SK-N-SH (cell line): ENCODE data around the gene SRSF6. TPM values are rescaled to one million over a fixed set of nuclear protein-coding genes. Genes with fewer than 3 reads are reported as not detected.
A peak's percentile ranks its signal among the peaks of the same experiment; 100 is the strongest.

ENCODE experiments used
- CTCF ChIA-PET: fragments of 300-600, 350-600 bp; formaldehyde crosslinking; extraction: SDS; loops from one replicate; lab custom pipeline; 2021; lab: Yijun Ruan, JAX
- POLR2A ChIA-PET: fragments of 350-600 bp; sonication (Branson Sonifier 250); formaldehyde crosslinking; extraction: SDS; loops from one replicate; lab custom pipeline; 2020; ENCODE audit warnings: antibody characterized with exemption, inconsistent platforms; lab: Yijun Ruan, JAX
- DNase-seq: peaks from one replicate; pipeline ENCODE4 v3.0.0; 2012
- H2AFZ ChIP-seq: fragments of 200-600 bp; sonication (generic); 2 replicates; pipeline ENCODE4 v1.8.1; 2016; ENCODE audit warnings: antibody characterized with exemption, mild to moderate bottlenecking, low read depth
- H3F3A ChIP-seq: fragments of 200-600 bp; sonication (generic); replicated peaks from 2 replicates; pipeline ENCODE3; 2016; ENCODE audit warnings: antibody characterized with exemption, mild to moderate bottlenecking; ENCODE audit not compliant: insufficient read depth
- H3K27ac ChIP-seq, 2 experiments: fragments of 200-500 bp in 1 of 2; fragments of 200-600 bp in 1 of 2; sonication (Bioruptor generic) in 1 of 2; sonication (generic), shearing (Covaris generic) in 1 of 2; 2 replicates each; pipeline versions ENCODE4 v1.5.1 to v1.6.1; 2014 to 2016; ENCODE audit warnings: low read depth in 2 of 2, inconsistent platforms in 1 of 2, low read length in 1 of 2, mild to moderate bottlenecking in 1 of 2, mixed read lengths in 1 of 2
- H3K27me3 ChIP-seq: fragments of 200-600 bp; sonication (generic), shearing (Covaris generic); 2 replicates; pipeline ENCODE4 v1.6.1; 2016; ENCODE audit warnings: mixed run types; ENCODE audit not compliant: insufficient read depth
- H3K36me3 ChIP-seq, 2 experiments: fragments of 200-500 bp in 1 of 2; fragments of 200-600 bp in 1 of 2; sonication (Bioruptor generic) in 1 of 2; sonication (generic) in 1 of 2; replicated peaks in 1 of 2; 2 replicates each; pipeline versions ENCODE3 to v1.5.1; 2014 to 2016; ENCODE audit warnings: low read length in 1 of 2, mild to moderate bottlenecking in 1 of 2; ENCODE audit not compliant: insufficient read depth in 2 of 2, control insufficient read depth in 1 of 2
- H3K4me1 ChIP-seq, 2 experiments: fragments of 200-500 bp in 1 of 2; fragments of 200-600 bp in 1 of 2; sonication (Bioruptor generic) in 1 of 2; sonication (generic), shearing (Covaris generic) in 1 of 2; 2 replicates each; pipeline versions ENCODE4 v1.5.1 to v1.6.1; 2014 to 2016; ENCODE audit warnings: low read depth in 1 of 2, low read length in 1 of 2, mixed run types in 1 of 2; ENCODE audit not compliant: insufficient read depth in 2 of 2, control insufficient read depth in 1 of 2
- H3K4me2 ChIP-seq: fragments of 200-600 bp; sonication (generic), shearing (Covaris generic); 2 replicates; pipeline ENCODE4 v1.6.1; 2017; ENCODE audit warnings: mixed run types
- H3K4me3 ChIP-seq, 2 experiments: fragments of 200-500 bp in 1 of 2; fragments of 200-600 bp in 1 of 2; sonication (Bioruptor generic) in 1 of 2; sonication (generic), shearing (Covaris generic) in 1 of 2; 2 replicates each; pipeline versions ENCODE4 v1.5.1 to v1.8.1; 2014 to 2016; ENCODE audit warnings: low read depth in 2 of 2, inconsistent platforms in 1 of 2, low read length in 1 of 2, mild to moderate bottlenecking in 1 of 2, mixed read lengths in 1 of 2, moderate library complexity in 1 of 2
- H3K79me2 ChIP-seq: fragments of 200-600 bp; sonication (generic); 2 replicates; pipeline ENCODE4 v1.8.1; 2017; ENCODE audit warnings: mild to moderate bottlenecking; ENCODE audit not compliant: insufficient read depth
- H3K9ac ChIP-seq: fragments of 200-600 bp; sonication (generic); 2 replicates; pipeline ENCODE4 v1.6.1; 2017; ENCODE audit warnings: mixed run types
- H3K9me2 ChIP-seq: fragments of 200-600 bp; sonication (generic); 2 replicates; pipeline ENCODE4 v1.6.1; 2017; ENCODE audit warnings: mixed run types
- H3K9me3 ChIP-seq: fragments of 200-600 bp; sonication (generic); 2 replicates; pipeline ENCODE4 v1.6.1; 2017; ENCODE audit warnings: mixed run types, mild to moderate bottlenecking, moderate library complexity
- H4K20me1 ChIP-seq: fragments of 200-600 bp; sonication (generic); 2 replicates; pipeline ENCODE4 v1.6.1; 2017; ENCODE audit warnings: mild to moderate bottlenecking, mixed run types; ENCODE audit not compliant: insufficient read depth
- CHD2 ChIP-seq: fragments of 150-350 bp; IDR thresholded peaks from 2 replicates; pipeline ENCODE4 v1.6.1; 2018; ENCODE audit warnings: low read length; ENCODE audit not compliant: partially characterized antibody
- CTCF ChIP-seq: fragments of 200-600 bp; sonication (generic); IDR thresholded peaks from 2 replicates; pipeline ENCODE4 v1.6.1; 2017; ENCODE audit warnings: antibody characterized with exemption, mild to moderate bottlenecking, moderate library complexity
- ELF1 ChIP-seq: IDR thresholded peaks from 2 replicates; pipeline ENCODE4 v1.4.0; 2012
- FOXM1 ChIP-seq: IDR thresholded peaks from 2 replicates; pipeline ENCODE4 v1.4.0; 2012; ENCODE audit warnings: low read depth, mild to moderate bottlenecking
- GATA2 ChIP-seq: sonication (generic); formaldehyde crosslinking; IDR thresholded peaks from 2 replicates; pipeline ENCODE4 v1.5.0; 2020; ENCODE audit warnings: mild to moderate bottlenecking, missing genetic modification reagents
- IRF3 ChIP-seq: fragments of 150-350 bp; IDR thresholded peaks from 2 replicates; pipeline ENCODE4 v1.6.1; 2016; ENCODE audit warnings: mild to moderate bottlenecking, low read depth, low read length
- MAX ChIP-seq: IDR thresholded peaks from 2 replicates; pipeline ENCODE4 v1.4.0; 2012; ENCODE audit warnings: low read depth
- MEF2A ChIP-seq: IDR thresholded peaks from 2 replicates; pipeline ENCODE4 v1.4.0; 2012; ENCODE audit warnings: low read depth, borderline replicate concordance
- MXI1 ChIP-seq: IDR thresholded peaks from 2 replicates; pipeline ENCODE4 v1.6.1; 2012; ENCODE audit warnings: mild to moderate bottlenecking, low read depth, low read length, improper control_type of control experiment
- NFIC ChIP-seq: IDR thresholded peaks from 2 replicates; pipeline ENCODE4 v1.4.0; 2012; ENCODE audit warnings: borderline replicate concordance
- NRF1 ChIP-seq: IDR thresholded peaks from 2 replicates; pipeline ENCODE4 v1.6.1; 2012; ENCODE audit warnings: low read depth, mild to moderate bottlenecking, low read length
- POLR2AphosphoS5 ChIP-seq: IDR thresholded peaks from 2 replicates; pipeline ENCODE4 v1.6.1; 2012; ENCODE audit warnings: low read depth, low read length
- RFX5 ChIP-seq: IDR thresholded peaks from 2 replicates; pipeline ENCODE4 v1.6.1; 2012; ENCODE audit warnings: mild to moderate bottlenecking, improper control_type of control experiment, low read length
- SMC3 ChIP-seq: IDR thresholded peaks from 2 replicates; pipeline ENCODE4 v1.6.1; 2012; ENCODE audit warnings: low read depth, low read length, improper control_type of control experiment
- TEAD4 ChIP-seq: IDR thresholded peaks from 2 replicates; pipeline ENCODE4 v1.4.0; 2012; ENCODE audit warnings: mild to moderate bottlenecking, borderline replicate concordance; ENCODE audit not compliant: insufficient read depth
- WGBS: methylation state at CpG from one replicate; pipeline ENCODE4 v1.1.6; 2017; ENCODE audit warnings: low lambda C conversion rate; 5-methylcytosine and 5-hydroxymethylcytosine counted together
- polyA plus RNA-seq, 3 experiments: library from polyadenylated mRNA; depleted of rRNA; stranded (reverse); fragments of >200 nt; gene quantifications; 2 replicates each; pipeline ENCODE4 v1.2.3, GENCODE V29; 2012
- TF ChIP-seq, protein P1 (sequence below): IDR thresholded peaks from 2 replicates; pipeline ENCODE4 v1.4.0; 2012; ENCODE audit warnings: low read depth, borderline replicate concordance

Gene SRSF6
- polyA plus RNA-seq, 1 of the 3 experiments (the other 2 are of a cell fraction), result 92.6 TPM

DNA sequence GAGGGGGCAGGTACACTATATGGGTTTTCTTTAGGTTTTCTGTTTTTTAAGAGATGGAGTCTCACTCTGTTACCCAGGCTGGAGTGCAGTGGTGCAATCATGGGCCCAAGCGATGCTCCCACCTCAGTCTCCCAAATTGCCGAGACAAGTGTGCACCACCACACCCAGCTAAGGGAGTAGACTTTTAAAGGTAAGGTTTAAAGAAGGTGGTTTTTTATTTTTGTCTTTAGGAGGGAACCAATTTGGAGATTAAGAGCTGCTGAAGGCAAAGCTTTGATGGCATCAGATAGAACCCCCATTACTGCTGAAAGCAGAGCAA is 7.9 kb downstream of the SRSF6 start (continued):
- no peak for TF ChIP-seq CHD2
- no peak for TF ChIP-seq FOXM1
- TF ChIP-seq MEF2A, result no peak
- no peak for TF ChIP-seq SMC3
- no peak for TF ChIP-seq TEAD4
- no peak for TF ChIP-seq NFIC

GRCh38 chr20:43467589-43467988 is 9.9 kb downstream of the SRSF6 start:
- CTCF ChIA-PET, result interaction anchor here (2.8 kb wide), 1 partner anchor 19 kb away, joined by 7 read pairs; no protein-coding TSS in a partner anchor
- H3K27ac ChIP-seq, result no peak overlapping the region
- 95% methylated on average over 1 of the region's 1 CpG for WGBS
- H3K9me3 ChIP-seq, result no peaks in the 10 kb centered on the region
- H3K9ac ChIP-seq, result no peak overlapping the region
- TF ChIP-seq MXI1 (no peak), NRF1 (no peak), ELF1 (no peak), GATA2 (CRISPR knock-in tag) (no peak), MAX (no peak), IRF3 (no peak), POLR2AphosphoS5 (0 out of 2 replicates have a peak, but pooled peaks have one; percentile 13), RFX5 (no peak)
- H3K79me2 ChIP-seq, result peaks cover 26% of the 10 kb centered on the region
- DNase-seq, result no peak
- no peak overlapping the region for H3K4me3 ChIP-seq
- no peak overlapping the region for H2AFZ ChIP-seq
- no peak overlapping the region for H3K4me2 ChIP-seq
- H3K36me3 ChIP-seq, result peaks cover 29 to 69% of the 10 kb centered on the region in 2 experiments
- H3K9me2 ChIP-seq, result no peaks in the 10 kb centered on the region
- peaks cover 48% of the 10 kb centered on the region for H3F3A ChIP-seq
- H3K4me1 ChIP-seq, result peaks cover 5 to 8% of the 10 kb centered on the region in 2 experiments; a peak in 1 of 4 replicates
- peaks cover 37% of the 10 kb centered on the region for H4K20me1 ChIP-seq
- no peaks in the 10 kb centered on the region for H3K27me3 ChIP-seq
- POLR2A ChIA-PET, result no interaction called here

GRCh38 chr20:43472671-43473380 is 15.1 kb downstream of the SRSF6 start:
- Histone ChIP-seq H4K20me1 (no peaks in the 10 kb centered on the region), H3K9ac (no peak overlapping the region), H3K9me2 (no peaks in the 10 kb centered on the region), H3K4me2 (no peak overlapping the region), H3K4me3 (no peak overlapping the region), H3K27ac (no peak overlapping the region), H2AFZ (no peak overlapping the region), H3K79me2 (no peaks in the 10 kb centered on the region), H3K27me3 (no peaks in the 10 kb centered on the region), H3F3A (peaks cover 4% of the 10 kb centered on the region), H3K36me3 (peaks cover 0 to 24% of the 10 kb centered on the region in 2 experiments), H3K9me3 (no peaks in the 10 kb centered on the region), H3K4me1 (peaks cover 4 to 5% of the 10 kb centered on the region in 2 experiments; a peak in 1 of 4 replicates)
- ChIA-PET POLR2A (interaction anchor here (0.6 kb wide), 1 partner anchor 38 kb away, joined by 3 read pairs; no protein-coding TSS in a partner anchor), CTCF (no interaction called here)
- DNase-seq, result no peak
- TF ChIP-seq, protein P1, sequence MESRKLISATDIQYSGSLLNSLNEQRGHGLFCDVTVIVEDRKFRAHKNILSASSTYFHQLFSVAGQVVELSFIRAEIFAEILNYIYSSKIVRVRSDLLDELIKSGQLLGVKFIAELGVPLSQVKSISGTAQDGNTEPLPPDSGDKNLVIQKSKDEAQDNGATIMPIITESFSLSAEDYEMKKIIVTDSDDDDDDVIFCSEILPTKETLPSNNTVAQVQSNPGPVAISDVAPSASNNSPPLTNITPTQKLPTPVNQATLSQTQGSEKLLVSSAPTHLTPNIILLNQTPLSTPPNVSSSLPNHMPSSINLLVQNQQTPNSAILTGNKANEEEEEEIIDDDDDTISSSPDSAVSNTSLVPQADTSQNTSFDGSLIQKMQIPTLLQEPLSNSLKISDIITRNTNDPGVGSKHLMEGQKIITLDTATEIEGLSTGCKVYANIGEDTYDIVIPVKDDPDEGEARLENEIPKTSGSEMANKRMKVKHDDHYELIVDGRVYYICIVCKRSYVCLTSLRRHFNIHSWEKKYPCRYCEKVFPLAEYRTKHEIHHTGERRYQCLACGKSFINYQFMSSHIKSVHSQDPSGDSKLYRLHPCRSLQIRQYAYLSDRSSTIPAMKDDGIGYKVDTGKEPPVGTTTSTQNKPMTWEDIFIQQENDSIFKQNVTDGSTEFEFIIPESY, result no peak
- peak; percentile 8; the same call in 1 of the 2 replicates for TF ChIP-seq CTCF
- WGBS, result 95% methylated on average over 11 of the region's 11 CpGs
